PC-3 (cell line): Measurements from ENCODE around the gene DRD5.

ENCODE experiments used
- EZH2 ChIP-seq: fragments of 300-600 bp; sonication (generic); IDR thresholded peaks from one replicate; pipeline ENCODE4 v1.6.1; 2017; ENCODE audit warnings: antibody characterized with exemption, mild to moderate bottlenecking, low read length; ENCODE audit not compliant: unreplicated experiment
- EZH2phosphoT487 ChIP-seq: fragments of 300-600 bp; sonication (generic); IDR thresholded peaks from 2 replicates; pipeline ENCODE4 v1.6.1; 2018; ENCODE audit warnings: mild to moderate bottlenecking, antibody characterized with exemption, low read length, borderline replicate concordance
- TF ChIP-seq, protein P1 (sequence below): fragments of 300-600 bp; sonication (generic); conservative IDR thresholded peaks from 2 replicates; pipeline ENCODE4 v1.5.1; 2017; ENCODE audit warnings: antibody characterized with exemption, low read depth, mild to moderate bottlenecking, low read length

DNA sequence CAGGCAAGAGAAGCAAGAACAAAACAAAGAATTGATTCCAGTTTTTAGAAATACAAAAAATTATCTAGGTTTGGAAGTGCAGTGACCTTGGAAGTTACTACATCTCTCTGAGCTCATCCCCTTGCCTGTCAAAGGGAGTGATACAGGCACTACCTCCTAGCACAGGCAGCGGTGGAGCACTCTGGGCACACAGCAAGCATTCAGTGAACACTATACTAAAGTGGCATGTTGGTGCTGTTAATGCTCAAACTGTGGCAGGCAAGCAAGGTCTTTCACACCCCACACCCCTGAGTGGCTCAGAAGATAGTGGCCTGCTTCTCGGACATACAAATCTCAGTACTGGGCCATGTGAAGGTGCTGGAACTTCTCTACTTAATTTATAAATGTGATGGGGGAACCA, 51.2 kb downstream of the DRD5 start:
- TF ChIP-seq, protein P1, sequence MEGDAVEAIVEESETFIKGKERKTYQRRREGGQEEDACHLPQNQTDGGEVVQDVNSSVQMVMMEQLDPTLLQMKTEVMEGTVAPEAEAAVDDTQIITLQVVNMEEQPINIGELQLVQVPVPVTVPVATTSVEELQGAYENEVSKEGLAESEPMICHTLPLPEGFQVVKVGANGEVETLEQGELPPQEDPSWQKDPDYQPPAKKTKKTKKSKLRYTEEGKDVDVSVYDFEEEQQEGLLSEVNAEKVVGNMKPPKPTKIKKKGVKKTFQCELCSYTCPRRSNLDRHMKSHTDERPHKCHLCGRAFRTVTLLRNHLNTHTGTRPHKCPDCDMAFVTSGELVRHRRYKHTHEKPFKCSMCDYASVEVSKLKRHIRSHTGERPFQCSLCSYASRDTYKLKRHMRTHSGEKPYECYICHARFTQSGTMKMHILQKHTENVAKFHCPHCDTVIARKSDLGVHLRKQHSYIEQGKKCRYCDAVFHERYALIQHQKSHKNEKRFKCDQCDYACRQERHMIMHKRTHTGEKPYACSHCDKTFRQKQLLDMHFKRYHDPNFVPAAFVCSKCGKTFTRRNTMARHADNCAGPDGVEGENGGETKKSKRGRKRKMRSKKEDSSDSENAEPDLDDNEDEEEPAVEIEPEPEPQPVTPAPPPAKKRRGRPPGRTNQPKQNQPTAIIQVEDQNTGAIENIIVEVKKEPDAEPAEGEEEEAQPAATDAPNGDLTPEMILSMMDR = no peak
- TF ChIP-seq EZH2 = no peak
- no peak for TF ChIP-seq EZH2phosphoT487
